Heart left ventricle (tissue), 13 donors: ENCODE data around the gene IL1A.

ENCODE experiments used
- CTCF ChIP-seq, 12 donors: fragments of 200-600 bp; sonication (generic) in 4 of 12; IDR thresholded peaks; one replicate each; pipeline versions ENCODE4 v1.5.0 to v1.8.0; 2018 to 2022; ENCODE audit warnings: antibody characterized with exemption in 12 of 12, mild to moderate bottlenecking in 5 of 12
- POLR2A ChIP-seq, 2 donors: fragments of 450-650 bp; IDR thresholded peaks; one replicate each; pipeline ENCODE4 v1.6.1; 2017; ENCODE audit warnings: antibody characterized with exemption in 2 of 2, mild to moderate bottlenecking in 2 of 2, moderate library complexity in 2 of 2
- donor health status: ischemic (EF 13 %, LVEDD 7.1; RV severe dilation, severe dysfunction).
- donor health status: DM: no; HTN: yes; CAD: no.
- donor health status: DM: no; HTN: no; CAD: no.
- donor health status: ischemic (EF 25% LVEDD 6.9; RV normal size, moderate dysfunction).
- donor health status: ischemic (EF 25% LVEDD 5.7; RV mildly dilated, moderate dysfunction).
- donor health status: ischemic (EF 35%, LVEDD 5.7; RV mildly dilated, moderate dysfunction).
- donor health status: nonischemic (EF 11% LVEDD 7.7; RV severe dilation, severe dysfunction).
- donor health status: DM: yes; HTN: yes; CAD: no.
- donor health status: PGD.
- donor health status: ischemic (EF 29% LVEDD 5.4; RV normal size, mild dysfunction).
- donor health status: nonischemic (EF 23%, LVEDD 6.1; RV moderate dilation, normal function).

DNA sequence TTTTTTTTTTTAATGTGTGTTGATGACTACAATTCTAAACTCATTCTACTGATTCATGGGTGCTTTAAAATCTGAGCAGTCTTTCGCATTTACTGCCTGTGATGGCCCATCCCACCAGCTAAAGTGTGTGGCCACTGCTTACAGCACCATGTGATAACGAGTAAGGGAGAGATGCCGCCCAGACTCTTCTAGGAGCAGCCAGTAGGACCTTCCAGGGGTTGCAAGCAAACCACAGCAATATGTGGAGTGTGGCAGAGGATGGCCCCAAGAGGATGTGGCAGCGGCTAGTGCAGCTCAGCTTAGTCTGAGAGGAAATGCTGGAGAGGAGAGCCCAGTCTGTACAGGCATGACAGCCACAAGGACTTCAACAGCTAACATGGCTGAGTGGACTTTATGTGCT lies 37.4 kb upstream of the IL1A start:
- TF ChIP-seq POLR2A (IDR thresholded peaks at IDR 0.05) (no peak), CTCF (IDR thresholded peaks at IDR 0.05) (no peak)
